ENCODE measurements around the gene TRPM6. TPM values are rescaled to one million over a fixed set of nuclear protein-coding genes. Genes with fewer than 3 reads are reported as not detected.

Gene TRPM6
- total and polyA plus RNA-seq, 2 donors (not counting 3 experiments of a cell fraction or from before 2014, with no cell fraction given) = 0.01 to 0.22 TPM

- Histone ChIP-seq H3K4me3 (replicated peaks in 1 of 3; ENCODE audit: insufficient read depth in 1 of 3, low read depth in 1 of 3, low read length in 3 of 3) (no peak overlapping the region), H3K27ac (ENCODE audit: insufficient read depth, low read depth, low read length) (no peak overlapping the region), H4K20me1 (replicated peaks; ENCODE audit: control insufficient read depth, extremely low read depth, insufficient read depth, low read length) (no peaks in the 10 kb centered on the region), H3K4me1 (ENCODE audit: control insufficient read depth, extremely low read depth, insufficient read depth, low read length) (no peaks in the 10 kb centered on the region), H3K79me2 (ENCODE audit: control insufficient read depth, insufficient read depth, low read length) (no peaks in the 10 kb centered on the region), H2AFZ (ENCODE audit: low read depth, low read length) (no peak overlapping the region), H3K27me3 (ENCODE audit: control insufficient read depth in 2 of 2, insufficient read depth in 2 of 2, low read length in 2 of 2) (no peaks in the 10 kb centered on the region), H3K9me3 (replicated peaks; ENCODE audit: control insufficient read depth, insufficient read depth, low read length) (no peaks in the 10 kb centered on the region), H3K36me3 (ENCODE audit: control insufficient read depth in 2 of 2, extremely low read depth in 1 of 2, insufficient read depth in 2 of 2, low read length in 2 of 2) (no peaks in the 10 kb centered on the region), H3K4me2 (ENCODE audit: insufficient read depth, low read length) (no peak overlapping the region), H3K9me1 (replicated peaks; ENCODE audit: control insufficient read depth, extremely low read depth, insufficient read depth, low read length) (no peaks in the 10 kb centered on the region), H3K9ac (replicated peaks; ENCODE audit: extremely low read depth, insufficient read depth, low read length) (no peak overlapping the region)
- intact Hi-C loops (cut with micrococcal nuclease) = no loop called here
- no TSS peak for BruUV-seq (replicated peaks)
- ChIA-PET CTCF (interaction anchor here (0.6 kb wide), 1 partner anchor 73 kb away, joined by 5 read pairs; no protein-coding TSS in a partner anchor), POLR2A (no interaction called here)
- DNase-seq (ENCODE audit: low read depth, low spot score) (no peak), FAIRE-seq (no peak)
- no peak for TF ChIP-seq MAX (IDR thresholded peaks at IDR 0.05; ENCODE audit: insufficient read depth, insufficient read length)
- TF ChIP-seq JUN (IDR thresholded peaks at IDR 0.05; ENCODE audit: borderline replicate concordance, insufficient read depth, insufficient read length, low read depth) = no peak
- no peak for TF ChIP-seq GATA2 (IDR thresholded peaks at IDR 0.05; ENCODE audit: insufficient read depth, insufficient read length, low read depth, low read length)
- no peak for TF ChIP-seq POLR2A (IDR thresholded peaks at IDR 0.05; ENCODE audit: low read depth, low read length)
- no peak for TF ChIP-seq CTCF (IDR thresholded peaks at IDR 0.05; ENCODE audit: extremely low read depth in 1 of 2, insufficient read depth in 1 of 2, low read depth in 1 of 2, low read length in 2 of 2)
- no peak for TF ChIP-seq FOS (IDR thresholded peaks at IDR 0.05; ENCODE audit: borderline replicate concordance, insufficient read depth, low read length)
- no peak for TF ChIP-seq EZH2 (IDR thresholded peaks at IDR 0.05; ENCODE audit: borderline replicate concordance, low read depth, low read length, severe bottlenecking)
- no peak for TF ChIP-seq MYC (IDR thresholded peaks at IDR 0.05; ENCODE audit: low read depth, low read length)
- no peak for TF ChIP-seq POLR2AphosphoS5 (IDR thresholded peaks at IDR 0.05; ENCODE audit: insufficient read depth, low read depth, low read length)
- dilution Hi-C loops (cut with MboI; ENCODE audit: extremely low pct_ligation_motif_present, low sequenced_read_pairs) = no loop called here
Observed at GRCh38 chr9:74935008-74935407, 47.3 kb upstream of the TRPM6 start.

All from endothelial cell of umbilical vein (primary cell).